ENCODE measurements around the gene GNB1.

- no peak for TF ChIP-seq CTCF (IDR thresholded peaks at IDR 0.05)
- TF ChIP-seq POLR2A (IDR thresholded peaks at IDR 0.05): no peak
Measured at GRCh38 chr1:1833456-1833855, 57.4 kb downstream of the GNB1 start.

Data from testis (tissue), 2 donors.